ENCODE data around the gene MRPL44.
"Not testable (repeated sequence)": the region's sequence is repeated elsewhere in the genome, so short reads cannot be mapped to it uniquely, and the experiment has no call there.

GRCh38 chr2:224000662-224001061 lies 43.4 kb downstream of the MRPL44 start:
- not testable (repeated sequence) for TF ChIP-seq CTCF, POLR2A, POLR2AphosphoS5 (IDR thresholded peaks at IDR 0.05)

Measured in stomach (tissue), 4 donors.